ENCODE data around the gene CDK19.

DNA sequence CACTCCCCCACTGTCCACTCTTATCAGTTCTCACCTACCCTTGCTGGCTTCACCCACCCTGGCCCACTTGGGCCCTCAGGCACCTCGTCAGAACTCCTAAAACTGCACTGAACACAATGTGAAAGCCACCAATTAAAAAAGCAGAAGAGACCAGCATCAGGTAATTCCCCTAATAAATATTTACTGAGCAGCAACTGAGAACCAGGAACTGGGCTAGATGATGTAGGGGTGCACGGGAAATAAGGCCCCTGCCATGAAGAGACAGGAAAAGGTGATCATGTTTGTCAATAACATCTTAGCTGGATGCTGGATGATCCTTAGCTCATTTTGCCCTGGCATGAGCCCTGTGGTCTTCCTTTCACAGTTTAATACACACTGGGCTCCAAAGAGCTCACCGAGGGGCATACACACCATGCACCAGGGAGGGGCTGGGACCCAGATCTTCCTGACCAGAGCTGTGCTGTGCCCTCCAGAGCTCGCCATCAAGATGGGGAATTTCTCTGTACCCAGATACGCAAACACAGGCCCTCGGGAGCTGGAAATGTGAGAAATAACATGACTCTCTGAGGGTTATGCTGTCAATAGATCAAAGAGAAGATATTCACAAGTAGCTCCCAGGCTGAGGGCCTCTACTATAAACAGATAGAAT lies 225.3 kb downstream of the CDK19 start:
- TF ChIP-seq, protein P1, sequence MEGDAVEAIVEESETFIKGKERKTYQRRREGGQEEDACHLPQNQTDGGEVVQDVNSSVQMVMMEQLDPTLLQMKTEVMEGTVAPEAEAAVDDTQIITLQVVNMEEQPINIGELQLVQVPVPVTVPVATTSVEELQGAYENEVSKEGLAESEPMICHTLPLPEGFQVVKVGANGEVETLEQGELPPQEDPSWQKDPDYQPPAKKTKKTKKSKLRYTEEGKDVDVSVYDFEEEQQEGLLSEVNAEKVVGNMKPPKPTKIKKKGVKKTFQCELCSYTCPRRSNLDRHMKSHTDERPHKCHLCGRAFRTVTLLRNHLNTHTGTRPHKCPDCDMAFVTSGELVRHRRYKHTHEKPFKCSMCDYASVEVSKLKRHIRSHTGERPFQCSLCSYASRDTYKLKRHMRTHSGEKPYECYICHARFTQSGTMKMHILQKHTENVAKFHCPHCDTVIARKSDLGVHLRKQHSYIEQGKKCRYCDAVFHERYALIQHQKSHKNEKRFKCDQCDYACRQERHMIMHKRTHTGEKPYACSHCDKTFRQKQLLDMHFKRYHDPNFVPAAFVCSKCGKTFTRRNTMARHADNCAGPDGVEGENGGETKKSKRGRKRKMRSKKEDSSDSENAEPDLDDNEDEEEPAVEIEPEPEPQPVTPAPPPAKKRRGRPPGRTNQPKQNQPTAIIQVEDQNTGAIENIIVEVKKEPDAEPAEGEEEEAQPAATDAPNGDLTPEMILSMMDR (IDR thresholded peaks at IDR 0.05; ENCODE audit: low read length): no peak
- TF ChIP-seq EZH2 (IDR thresholded peaks at IDR 0.05; ENCODE audit: borderline replicate concordance, low read length): no peak

Data from OCI-LY1 (cell line).